GM12892 (cell line): ENCODE data around the gene TMEM273.

Source experiments
- POLR2A ChIP-seq: IDR thresholded peaks from 2 replicates; pipeline ENCODE4 v1.6.1; 2011; ENCODE audit warnings: low read depth, low read length, control low read depth
- POLR2AphosphoS5 ChIP-seq: IDR thresholded peaks from 2 replicates; pipeline ENCODE4 v1.6.1; 2011; ENCODE audit warnings: low read depth, low read length, control low read depth

- TF ChIP-seq POLR2A (no peak), POLR2AphosphoS5 (no peak)
Measured at GRCh38 chr10:49194212-49194920, 6.2 kb upstream of the TMEM273 start.
